ENCODE measurements around the gene PLPPR5. TPM values are rescaled to one million over a fixed set of nuclear protein-coding genes. Genes with fewer than 3 reads are reported as not detected.
A peak's percentile ranks its signal among the peaks of the same experiment; 100 is the strongest.

PLPPR5 gene
- total RNA-seq, 1 donor, result not detected

DNA sequence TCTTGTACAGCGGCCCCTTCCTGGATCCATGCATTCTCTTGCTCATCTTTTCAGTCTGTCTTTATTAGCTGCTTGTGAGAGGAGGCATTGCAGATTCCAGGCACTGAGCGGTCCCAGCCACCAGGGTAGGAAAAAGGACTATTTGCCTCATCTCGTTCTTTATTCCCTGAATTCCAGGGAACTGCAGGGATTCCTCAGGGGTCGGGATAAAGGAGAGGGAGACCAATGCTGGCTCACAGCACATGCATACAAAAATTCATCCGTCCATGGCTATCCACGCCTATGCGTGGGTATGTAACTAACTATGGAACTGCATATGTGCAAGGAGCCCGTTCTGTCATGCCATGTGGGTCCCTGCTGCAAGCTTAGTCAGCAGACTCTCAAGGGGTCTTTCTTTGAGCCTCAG lies 879 bp upstream of the PLPPR5 start:
- DNase-seq (ENCODE audit: insufficient read length, low spot score, missing footprints), result peak; percentile 14
- no peaks in the 10 kb centered on the region for H3K9me3 ChIP-seq (ENCODE audit: low read depth, low read length)
- H2AFZ ChIP-seq (ENCODE audit: low read length), result no peak overlapping the region
- H3K27me3 ChIP-seq (ENCODE audit: insufficient read depth, low read length), result peaks cover 66% of the 10 kb centered on the region
- no peak overlapping the region for H3K27ac ChIP-seq (ENCODE audit: low read depth, low read length)
- no peak overlapping the region for H3K4me3 ChIP-seq (ENCODE audit: insufficient read depth, low read length)
- H4K20me1 ChIP-seq (ENCODE audit: insufficient read depth, low read length), result no peaks in the 10 kb centered on the region
- no peaks in the 10 kb centered on the region for H3K79me2 ChIP-seq (ENCODE audit: insufficient read depth, low read length)
- no peaks in the 10 kb centered on the region for H3K4me1 ChIP-seq (ENCODE audit: insufficient read depth, low read length)
- TF ChIP-seq, protein P1, sequence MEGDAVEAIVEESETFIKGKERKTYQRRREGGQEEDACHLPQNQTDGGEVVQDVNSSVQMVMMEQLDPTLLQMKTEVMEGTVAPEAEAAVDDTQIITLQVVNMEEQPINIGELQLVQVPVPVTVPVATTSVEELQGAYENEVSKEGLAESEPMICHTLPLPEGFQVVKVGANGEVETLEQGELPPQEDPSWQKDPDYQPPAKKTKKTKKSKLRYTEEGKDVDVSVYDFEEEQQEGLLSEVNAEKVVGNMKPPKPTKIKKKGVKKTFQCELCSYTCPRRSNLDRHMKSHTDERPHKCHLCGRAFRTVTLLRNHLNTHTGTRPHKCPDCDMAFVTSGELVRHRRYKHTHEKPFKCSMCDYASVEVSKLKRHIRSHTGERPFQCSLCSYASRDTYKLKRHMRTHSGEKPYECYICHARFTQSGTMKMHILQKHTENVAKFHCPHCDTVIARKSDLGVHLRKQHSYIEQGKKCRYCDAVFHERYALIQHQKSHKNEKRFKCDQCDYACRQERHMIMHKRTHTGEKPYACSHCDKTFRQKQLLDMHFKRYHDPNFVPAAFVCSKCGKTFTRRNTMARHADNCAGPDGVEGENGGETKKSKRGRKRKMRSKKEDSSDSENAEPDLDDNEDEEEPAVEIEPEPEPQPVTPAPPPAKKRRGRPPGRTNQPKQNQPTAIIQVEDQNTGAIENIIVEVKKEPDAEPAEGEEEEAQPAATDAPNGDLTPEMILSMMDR (IDR thresholded peaks at IDR 0.05; ENCODE audit: extremely low read depth, low read depth, low read length), result no peak
- H3K4me2 ChIP-seq (ENCODE audit: insufficient read depth, low read length), result peak overlapping the region; percentile 76
- H3K36me3 ChIP-seq (ENCODE audit: insufficient read depth, low read length), result no peaks in the 10 kb centered on the region

DNA sequence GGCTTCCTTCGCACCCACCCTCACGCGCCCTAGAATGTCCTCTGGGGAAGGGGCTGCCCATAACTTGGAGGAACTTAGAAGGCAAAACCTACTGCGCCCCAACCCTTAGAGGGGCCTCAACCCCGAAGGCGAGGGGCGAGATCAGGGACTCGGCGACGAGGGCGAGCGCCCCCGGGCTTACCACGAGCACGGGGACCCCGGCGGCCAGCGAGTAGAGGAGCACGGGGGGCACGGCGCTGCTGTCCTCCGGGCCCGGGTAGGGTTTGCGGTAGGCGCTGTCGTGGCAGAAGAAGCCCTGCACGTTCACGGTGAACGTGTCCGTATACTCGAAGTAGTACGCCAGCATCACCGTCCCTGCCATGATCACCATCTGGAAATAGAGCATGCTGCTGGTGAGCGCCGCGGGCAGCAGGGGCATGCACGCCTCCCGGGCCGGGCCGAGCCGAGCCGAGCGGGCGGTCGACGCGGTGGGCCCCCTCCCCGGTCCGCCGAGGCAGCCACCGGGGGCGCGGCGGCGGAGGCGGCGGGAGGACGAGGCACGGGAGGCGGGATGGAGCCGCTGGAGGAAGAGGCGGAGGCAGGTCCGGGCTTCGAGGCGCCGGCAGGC lies 304 bp downstream of the PLPPR5 start:
- TF ChIP-seq, protein P1 (IDR thresholded peaks at IDR 0.05; ENCODE audit: extremely low read depth, low read depth, low read length), result no peak
- Histone ChIP-seq H3K79me2 (ENCODE audit: insufficient read depth, low read length) (no peaks in the 10 kb centered on the region), H3K27me3 (ENCODE audit: insufficient read depth, low read length) (peaks cover 66% of the 10 kb centered on the region), H3K27ac (ENCODE audit: low read depth, low read length) (no peak overlapping the region), H3K36me3 (ENCODE audit: insufficient read depth, low read length) (no peaks in the 10 kb centered on the region), H2AFZ (ENCODE audit: low read length) (peak overlapping the region; percentile 51), H3K4me1 (ENCODE audit: insufficient read depth, low read length) (no peaks in the 10 kb centered on the region), H3K4me2 (ENCODE audit: insufficient read depth, low read length) (peak overlapping the region; percentile 76), H3K9me3 (ENCODE audit: low read depth, low read length) (no peaks in the 10 kb centered on the region), H4K20me1 (ENCODE audit: insufficient read depth, low read length) (no peaks in the 10 kb centered on the region), H3K4me3 (ENCODE audit: insufficient read depth, low read length) (peak overlapping the region; percentile 53)
- peak; percentile 81 for DNase-seq (ENCODE audit: insufficient read length, low spot score, missing footprints)

DNA sequence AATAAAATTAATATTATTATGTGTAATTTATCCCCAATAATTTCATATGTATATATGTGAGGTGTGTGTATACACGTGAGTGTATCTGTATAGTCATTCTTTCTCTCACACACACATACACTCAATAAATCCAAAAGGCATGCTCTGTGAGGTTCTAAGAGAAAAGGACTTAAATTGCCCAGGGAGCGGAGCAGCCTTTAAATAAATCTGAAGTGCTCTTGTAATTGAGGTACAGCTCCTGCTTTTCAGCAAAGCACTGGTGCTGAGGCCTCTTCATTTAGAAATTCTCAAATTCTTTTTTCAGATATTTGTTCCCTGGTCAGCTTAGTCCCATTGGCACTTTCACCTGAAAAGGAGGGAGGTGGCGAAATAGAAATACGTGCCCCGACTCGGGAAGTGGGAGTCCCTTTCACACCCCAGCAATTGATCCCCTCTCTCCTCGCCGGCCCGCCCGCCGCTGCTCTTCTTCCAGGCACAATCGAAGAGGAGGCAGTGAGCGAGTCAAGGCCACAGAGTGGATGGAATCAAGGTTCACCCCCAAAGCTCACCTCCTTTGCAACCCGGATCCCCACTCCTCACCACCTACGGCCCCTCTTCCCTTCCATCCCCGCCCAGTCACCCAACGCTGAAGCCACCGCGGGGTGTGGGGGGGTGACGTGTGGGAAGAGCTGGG lies 944 bp downstream of the PLPPR5 start:
- Histone ChIP-seq H3K9me3 (ENCODE audit: low read depth, low read length) (no peaks in the 10 kb centered on the region), H3K4me3 (ENCODE audit: insufficient read depth, low read length) (peak overlapping the region; percentile 53), H3K4me2 (ENCODE audit: insufficient read depth, low read length) (peak overlapping the region; percentile 76)

DNA sequence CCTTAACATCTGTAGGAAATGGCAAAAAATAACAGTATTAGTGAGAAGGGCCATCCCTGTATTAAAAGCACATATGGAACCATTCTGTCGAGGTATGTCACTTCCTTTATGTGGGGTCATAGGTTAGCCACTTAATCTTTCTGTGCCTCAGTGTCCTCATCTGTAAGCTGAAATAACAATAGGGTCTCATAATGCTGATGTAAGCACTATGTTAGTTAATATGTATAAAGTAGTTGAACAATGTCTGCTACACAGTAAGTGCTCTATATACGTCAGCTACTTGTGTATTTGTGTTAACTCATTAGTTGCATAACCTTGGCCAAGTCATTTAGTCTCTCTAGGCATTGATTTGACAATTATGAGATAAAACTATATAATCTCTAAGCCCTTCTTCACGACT lies 11.8 kb downstream of the PLPPR5 start:
- no peak for DNase-seq (ENCODE audit: insufficient read length, low spot score, missing footprints)
- Histone ChIP-seq H3K27me3 (ENCODE audit: insufficient read depth, low read length) (peaks cover 2% of the 10 kb centered on the region), H3K79me2 (ENCODE audit: insufficient read depth, low read length) (no peaks in the 10 kb centered on the region), H3K4me3 (ENCODE audit: insufficient read depth, low read length) (no peak overlapping the region), H3K36me3 (ENCODE audit: insufficient read depth, low read length) (no peaks in the 10 kb centered on the region), H4K20me1 (ENCODE audit: insufficient read depth, low read length) (no peaks in the 10 kb centered on the region), H2AFZ (ENCODE audit: low read length) (no peak overlapping the region), H3K9me3 (ENCODE audit: low read depth, low read length) (no peaks in the 10 kb centered on the region), H3K27ac (ENCODE audit: low read depth, low read length) (no peak overlapping the region), H3K4me1 (ENCODE audit: insufficient read depth, low read length) (no peaks in the 10 kb centered on the region), H3K4me2 (ENCODE audit: insufficient read depth, low read length) (no peak overlapping the region)
- TF ChIP-seq, protein P1 (IDR thresholded peaks at IDR 0.05; ENCODE audit: extremely low read depth, low read depth, low read length), result no peak

More for the DNA sequence above, 944 bp downstream of the PLPPR5 start:
- H3K4me1 ChIP-seq (ENCODE audit: insufficient read depth, low read length), result no peaks in the 10 kb centered on the region
- TF ChIP-seq, protein P1 (IDR thresholded peaks at IDR 0.05; ENCODE audit: extremely low read depth, low read depth, low read length), result no peak
- no peaks in the 10 kb centered on the region for H3K36me3 ChIP-seq (ENCODE audit: insufficient read depth, low read length)
- no peaks in the 10 kb centered on the region for H4K20me1 ChIP-seq (ENCODE audit: insufficient read depth, low read length)
- no peaks in the 10 kb centered on the region for H3K79me2 ChIP-seq (ENCODE audit: insufficient read depth, low read length)
- no peak overlapping the region for H2AFZ ChIP-seq (ENCODE audit: low read length)
- DNase-seq (ENCODE audit: insufficient read length, low spot score, missing footprints), result peak; percentile 63
- H3K27ac ChIP-seq (ENCODE audit: low read depth, low read length), result no peak overlapping the region
- peaks cover 68% of the 10 kb centered on the region for H3K27me3 ChIP-seq (ENCODE audit: insufficient read depth, low read length)

Data from osteoblast (primary cell).